Tibial nerve (tissue), 4 donors: ENCODE measurements around the gene GABPA.

Experiments used
- EP300 ChIP-seq, 2 donors: sonication (generic); formaldehyde crosslinking; IDR thresholded peaks; one replicate each; pipeline ENCODE4 v1.6.1; 2017; ENCODE audit warnings: antibody characterized with exemption in 2 of 2, mild to moderate bottlenecking in 1 of 2
- TF ChIP-seq, protein P1 (sequence below), 5 experiments: fragments of 200-600 bp in 3 of 5; fragments of 450-650 bp in 2 of 5; sonication (generic) in 3 of 5; IDR thresholded peaks; one replicate each; pipeline ENCODE4 v1.5.1; 2016 to 2019; ENCODE audit warnings: antibody characterized with exemption in 5 of 5, mild to moderate bottlenecking in 3 of 5, moderate library complexity in 2 of 5

DNA sequence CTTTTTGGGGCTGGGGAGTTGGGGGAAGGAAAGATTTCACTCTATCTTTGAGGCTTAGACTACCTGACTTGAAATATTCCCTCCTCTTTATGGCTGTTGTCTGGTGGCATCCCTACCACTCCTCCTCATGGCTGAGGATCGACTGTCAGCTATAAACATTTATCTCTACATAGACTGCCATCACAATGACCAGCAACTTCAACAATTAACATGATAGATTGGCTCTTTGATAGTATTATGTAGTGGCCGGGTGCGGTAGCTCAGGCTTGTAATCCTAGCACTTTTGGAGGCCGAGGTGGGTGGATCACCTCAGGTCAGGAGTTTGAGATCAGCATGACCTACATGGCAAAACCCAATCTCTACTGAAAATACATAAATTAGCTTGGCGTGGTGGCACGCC, 72.4 kb downstream of the GABPA start:
- TF ChIP-seq, protein P1, sequence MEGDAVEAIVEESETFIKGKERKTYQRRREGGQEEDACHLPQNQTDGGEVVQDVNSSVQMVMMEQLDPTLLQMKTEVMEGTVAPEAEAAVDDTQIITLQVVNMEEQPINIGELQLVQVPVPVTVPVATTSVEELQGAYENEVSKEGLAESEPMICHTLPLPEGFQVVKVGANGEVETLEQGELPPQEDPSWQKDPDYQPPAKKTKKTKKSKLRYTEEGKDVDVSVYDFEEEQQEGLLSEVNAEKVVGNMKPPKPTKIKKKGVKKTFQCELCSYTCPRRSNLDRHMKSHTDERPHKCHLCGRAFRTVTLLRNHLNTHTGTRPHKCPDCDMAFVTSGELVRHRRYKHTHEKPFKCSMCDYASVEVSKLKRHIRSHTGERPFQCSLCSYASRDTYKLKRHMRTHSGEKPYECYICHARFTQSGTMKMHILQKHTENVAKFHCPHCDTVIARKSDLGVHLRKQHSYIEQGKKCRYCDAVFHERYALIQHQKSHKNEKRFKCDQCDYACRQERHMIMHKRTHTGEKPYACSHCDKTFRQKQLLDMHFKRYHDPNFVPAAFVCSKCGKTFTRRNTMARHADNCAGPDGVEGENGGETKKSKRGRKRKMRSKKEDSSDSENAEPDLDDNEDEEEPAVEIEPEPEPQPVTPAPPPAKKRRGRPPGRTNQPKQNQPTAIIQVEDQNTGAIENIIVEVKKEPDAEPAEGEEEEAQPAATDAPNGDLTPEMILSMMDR (IDR thresholded peaks at IDR 0.05) = no peak
- TF ChIP-seq EP300 (IDR thresholded peaks at IDR 0.05) = no peak
